HepG2 (cell line): Measurements from ENCODE around the gene TMEM190. TPM values are rescaled to one million over a fixed set of nuclear protein-coding genes. Genes with fewer than 3 reads are reported as not detected.

Source experiments
- ADNP ChIP-seq: sonication (generic); formaldehyde crosslinking; IDR thresholded peaks from 2 replicates; pipeline ENCODE4 v1.4.0; 2020; ENCODE audit warnings: missing genetic modification reagents
- ATF5 ChIP-seq: sonication (generic); formaldehyde crosslinking; IDR thresholded peaks from 2 replicates; pipeline ENCODE4 v1.4.0; 2020; ENCODE audit warnings: mild to moderate bottlenecking, low read depth, missing genetic modification reagents
- ATRX ChIP-seq: sonication (generic); formaldehyde crosslinking; IDR thresholded peaks from 2 replicates; pipeline ENCODE4 v1.4.0; 2020; ENCODE audit warnings: missing genetic modification reagents, borderline replicate concordance
- DDIT3 ChIP-seq: sonication (generic); formaldehyde crosslinking; IDR thresholded peaks from 2 replicates; pipeline ENCODE4 v1.4.0; 2020; ENCODE audit warnings: mild to moderate bottlenecking, missing genetic modification reagents
- E2F5 ChIP-seq: sonication (generic); formaldehyde crosslinking; conservative IDR thresholded peaks from 2 replicates; pipeline ENCODE4 v1.4.0; 2020; ENCODE audit warnings: missing genetic modification reagents
- HNRNPL ChIP-seq: fragments of 200-400 bp; formaldehyde crosslinking; IDR thresholded peaks from 2 replicates; pipeline ENCODE4 v1.6.1; 2017; ENCODE audit warnings: mild to moderate bottlenecking, low read depth, low read length
- IKZF4 ChIP-seq: sonication (generic); formaldehyde crosslinking; IDR thresholded peaks from 2 replicates; pipeline ENCODE4 v1.5.1; 2020; ENCODE audit warnings: borderline replicate concordance, mild to moderate bottlenecking, low read depth, missing genetic modification reagents; ENCODE audit errors: not compliant biosample characterization
- KDM5A ChIP-seq: fragments of 200-600 bp; sonication (generic); IDR thresholded peaks from 2 replicates; pipeline ENCODE4 v1.7.0; 2018; ENCODE audit warnings: antibody characterized with exemption, mild to moderate bottlenecking, low read length, borderline replicate concordance
- KDM6A ChIP-seq: IDR thresholded peaks from 2 replicates; pipeline ENCODE4 v1.6.1; 2016; ENCODE audit warnings: low read depth
- KMT2A ChIP-seq: sonication (generic); formaldehyde crosslinking; IDR thresholded peaks from 2 replicates; pipeline ENCODE4 v1.4.0; 2020; ENCODE audit warnings: missing genetic modification reagents
- MNT ChIP-seq: fragments of 450-650 bp; IDR thresholded peaks from 2 replicates; pipeline ENCODE4 v1.6.1; 2016
- PBX3 ChIP-seq: sonication (generic); formaldehyde crosslinking; IDR thresholded peaks from 2 replicates; pipeline ENCODE4 v1.8.1; 2023; ENCODE audit warnings: missing genetic modification reagents, inconsistent platforms, borderline replicate concordance
- PRDM15 ChIP-seq: sonication (generic); formaldehyde crosslinking; IDR thresholded peaks from 2 replicates; pipeline ENCODE4 v1.4.0; 2020; ENCODE audit warnings: missing genetic modification reagents
- REPIN1 ChIP-seq: sonication (generic); formaldehyde crosslinking; IDR thresholded peaks from 2 replicates; pipeline ENCODE4 v1.8.0; 2022; ENCODE audit warnings: missing genetic modification reagents, low read depth, mild to moderate bottlenecking, borderline replicate concordance
- ZNF12 ChIP-seq: sonication (generic); formaldehyde crosslinking; IDR thresholded peaks from 2 replicates; pipeline ENCODE4 v1.5.0; 2020; ENCODE audit warnings: missing genetic modification reagents
- ZNF224 ChIP-seq: sonication (generic); formaldehyde crosslinking; IDR thresholded peaks from 2 replicates; pipeline ENCODE4 v1.5.0; 2020; ENCODE audit warnings: mild to moderate bottlenecking, missing genetic modification reagents
- ZNF335 ChIP-seq: sonication (generic); formaldehyde crosslinking; IDR thresholded peaks from 2 replicates; pipeline ENCODE4 v1.4.0; 2020; ENCODE audit warnings: missing genetic modification reagents
- ZNF577 ChIP-seq: sonication (generic); formaldehyde crosslinking; IDR thresholded peaks from 2 replicates; pipeline ENCODE4 v1.4.0; 2020; ENCODE audit warnings: mild to moderate bottlenecking, low read depth, missing genetic modification reagents, borderline replicate concordance
- ZNF589 ChIP-seq: sonication (generic); formaldehyde crosslinking; conservative IDR thresholded peaks from 2 replicates; pipeline ENCODE4 v1.8.0; 2022; ENCODE audit warnings: mild to moderate bottlenecking, moderate library complexity, missing genetic modification reagents
- polyA plus RNA-seq, 8 experiments: library from polyadenylated mRNA; depleted of rRNA in 3 of 8; stranded (reverse) in 7 of 8; unstranded in 1 of 8; fragments of >200 nt; fragmentation: Illumina TruSeq in 4 of 8; extraction: Trizol in 4 of 8; gene quantifications; 2 replicates each; pipeline versions ENCODE4 v1.2.1 to v1.2.3, GENCODE V29; 2011 to 2016; ENCODE audit warnings: low read depth in 4 of 8, missing spikeins in 1 of 8, mixed read lengths in 1 of 8; ENCODE audit not compliant: insufficient read depth in 1 of 8
- total RNA-seq, 5 experiments: library from RNA; depleted of rRNA; stranded (reverse); fragments of >200 nt; fragmentation: Illumina TruSeq; extraction: Trizol; gene quantifications; 2 replicates each; pipeline ENCODE4 v1.2.3, GENCODE V29; 2016; ENCODE audit warnings: low read depth in 1 of 5

TMEM190 gene
- total and polyA plus RNA-seq, 2 of the 13 experiments (the other 11 are each of a cell fraction or from before 2014, with no cell fraction given) = 0.35 to 0.83 TPM

GRCh38 chr19:55339105-55339888 is 37.3 kb upstream of the TMEM190 start, which contains the start of gene KMT5C (continued):
- TF ChIP-seq PBX3 (CRISPR knock-in tag) (no peak; the same call in 1 of the 2 replicates), PRDM15 (CRISPR knock-in tag) (no peak), ATF5 (no peak), IKZF4 (no peak), ADNP (CRISPR knock-in tag) (no peak), KMT2A (CRISPR knock-in tag) (no peak), ATRX (no peak), ZNF589 (CRISPR knock-in tag) (no peak), E2F5 (peak; percentile 76), REPIN1 (CRISPR knock-in tag) (0 out of 2 replicates have a peak, but pooled peaks have one; percentile 41), ZNF577 (CRISPR knock-in tag) (no peak), KDM5A (no peak; the same call in 1 of the 2 replicates), ZNF12 (no peak), KDM6A (CRISPR knock-in tag) (no peak), DDIT3 (no peak), ZNF224 (CRISPR knock-in tag) (no peak), ZNF335 (CRISPR knock-in tag) (no peak; the same call in 1 of the 2 replicates), HNRNPL (no peak), MNT (peak; percentile 54; the same call in 1 of the 2 replicates)
